IMR-90 (cell line): Measurements from ENCODE around the gene SLC26A3. TPM values are rescaled to one million over a fixed set of nuclear protein-coding genes. Genes with fewer than 3 reads are reported as not detected.

Source experiments
- ATAC-seq: fragments of 200-7000 bp; cut with Tn5 transposase; 2 replicates; pipeline ENCODE4 v1.9.1; 2020; ENCODE audit warnings: low read depth, mild to moderate bottlenecking, moderate library complexity
- BruUV-seq: library from RNA; stranded (reverse); fragments of 400-500 nt; replicated peaks from 2 replicates; lab custom pipeline; 2021; lab: Mats Ljungman, UMichigan
- CTCF ChIA-PET: fragments of 300-600 bp; formaldehyde crosslinking; extraction: SDS; loops from one replicate; lab custom pipeline; 2021; ENCODE audit warnings: antibody characterized with exemption; lab: Yijun Ruan, JAX
- POLR2A ChIA-PET: fragments of 300-600 bp; sonication (Branson Sonifier 250); formaldehyde crosslinking; loops from one replicate; lab custom pipeline; 2022; ENCODE audit warnings: antibody characterized with exemption; ENCODE audit not compliant: unreplicated experiment; lab: Charles Lee
- DNase-seq: peaks from one replicate; pipeline ENCODE4 v3.0.0; 2013
- H2AFZ ChIP-seq: replicated peaks from 2 replicates; pipeline ENCODE3; 2013; ENCODE audit warnings: low read length, mild to moderate bottlenecking; ENCODE audit not compliant: poor library complexity
- H2AK5ac ChIP-seq: 2 replicates; pipeline ENCODE4 v1.6.1; 2013; ENCODE audit warnings: low read depth, low read length, inconsistent platforms
- H2AK9ac ChIP-seq: replicated peaks from 2 replicates; pipeline ENCODE3; 2013; ENCODE audit warnings: mild to moderate bottlenecking, low read depth, low read length, moderate library complexity; ENCODE audit not compliant: poor library complexity
- H2BK120ac ChIP-seq: 2 replicates; pipeline ENCODE4 v1.6.1; 2013; ENCODE audit warnings: low read depth, low read length, inconsistent platforms
- H2BK15ac ChIP-seq: 3 replicates; pipeline ENCODE4 v1.6.1; 2013; ENCODE audit warnings: low read depth, low read length, inconsistent platforms
- H2BK20ac ChIP-seq: 2 replicates; pipeline ENCODE4 v1.6.1; 2013; ENCODE audit warnings: low read depth, mild to moderate bottlenecking, inconsistent platforms, low read length, moderate library complexity
- H2BK5ac ChIP-seq: 2 replicates; pipeline ENCODE4 v1.6.1; 2013; ENCODE audit warnings: mild to moderate bottlenecking, low read depth, low read length, inconsistent platforms; ENCODE audit not compliant: poor library complexity, severe bottlenecking
- H3K14ac ChIP-seq: replicated peaks from 2 replicates; pipeline ENCODE4 v1.6.1; 2013; ENCODE audit warnings: low read depth, low read length, inconsistent platforms
- H3K18ac ChIP-seq: 2 replicates; pipeline ENCODE4 v1.6.1; 2013; ENCODE audit warnings: low read depth, low read length, control low read depth
- H3K23ac ChIP-seq: 2 replicates; pipeline ENCODE4 v1.6.1; 2013; ENCODE audit warnings: low read depth, low read length, inconsistent platforms
- H3K27ac ChIP-seq: 2 replicates; pipeline ENCODE4 v1.5.1; 2013; ENCODE audit warnings: mild to moderate bottlenecking, control low read depth, low read length; ENCODE audit not compliant: insufficient read depth
- H3K27me3 ChIP-seq: 2 replicates; pipeline ENCODE4 v1.6.1; 2013; ENCODE audit warnings: low read length; ENCODE audit not compliant: control insufficient read depth, insufficient read depth
- H3K36me3 ChIP-seq: 2 replicates; pipeline ENCODE4 v1.6.1; 2013; ENCODE audit warnings: low read length, mixed read lengths; ENCODE audit not compliant: control insufficient read depth, insufficient read depth
- H3K4ac ChIP-seq: 2 replicates; pipeline ENCODE4 v1.6.1; 2013; ENCODE audit warnings: low read depth, low read length, inconsistent platforms
- H3K4me1 ChIP-seq: 2 replicates; pipeline ENCODE4 v1.6.1; 2013; ENCODE audit warnings: low read length, mixed read lengths; ENCODE audit not compliant: control insufficient read depth, insufficient read depth
- H3K4me2 ChIP-seq: 2 replicates; pipeline ENCODE4 v1.6.1; 2013; ENCODE audit warnings: low read depth, mild to moderate bottlenecking, control low read depth, low read length, moderate library complexity
- H3K4me3 ChIP-seq: 2 replicates; pipeline ENCODE4 v1.5.1; 2013; ENCODE audit warnings: low read depth, mild to moderate bottlenecking, control low read depth, low read length, moderate library complexity; ENCODE audit not compliant: insufficient read depth
- H3K56ac ChIP-seq: 2 replicates; pipeline ENCODE4 v1.6.1; 2013; ENCODE audit warnings: low read length, inconsistent platforms; ENCODE audit not compliant: insufficient read depth; ENCODE audit errors: extremely low read depth
- H3K79me1 ChIP-seq, 2 experiments: 2 replicates each; pipeline ENCODE4 v1.6.1; 2013; ENCODE audit warnings: low read length in 2 of 2, inconsistent platforms in 1 of 2, low read depth in 1 of 2
- H3K9ac ChIP-seq: 2 replicates; pipeline ENCODE4 v1.6.1; 2013; ENCODE audit warnings: low read depth, low read length, control low read depth
- H3K9me1 ChIP-seq: 2 replicates; pipeline ENCODE4 v1.6.1; 2013; ENCODE audit warnings: low read length, inconsistent platforms; ENCODE audit not compliant: insufficient read depth
- H3K9me3 ChIP-seq: 2 replicates; pipeline ENCODE4 v1.6.1; 2013; ENCODE audit warnings: low read length; ENCODE audit not compliant: control insufficient read depth, insufficient read depth
- H4K20me1 ChIP-seq: 2 replicates; pipeline ENCODE4 v1.6.1; 2013; ENCODE audit warnings: low read length, inconsistent platforms; ENCODE audit not compliant: insufficient read depth
- H4K5ac ChIP-seq: 2 replicates; pipeline ENCODE4 v1.6.1; 2013; ENCODE audit warnings: mild to moderate bottlenecking, low read depth, low read length, control low read depth
- H4K8ac ChIP-seq, 2 experiments: 2 replicates each; pipeline ENCODE4 v1.6.1; 2013; ENCODE audit warnings: low read depth in 2 of 2, low read length in 2 of 2, control low read depth in 1 of 2, inconsistent platforms in 1 of 2
- H4K91ac ChIP-seq: 2 replicates; pipeline ENCODE4 v1.6.1; 2013; ENCODE audit warnings: low read depth, low read length, inconsistent platforms; ENCODE audit not compliant: insufficient read depth
- BHLHE40 ChIP-seq: fragments of 150-350 bp; IDR thresholded peaks from 2 replicates; pipeline ENCODE4 v1.6.1; 2016; ENCODE audit warnings: mild to moderate bottlenecking, low read depth, low read length
- CEBPB ChIP-seq: IDR thresholded peaks from 2 replicates; pipeline ENCODE4 v1.6.1; 2012; ENCODE audit warnings: low read depth, low read length, improper control_type of control experiment
- CTCF ChIP-seq: conservative IDR thresholded peaks from 2 replicates; pipeline ENCODE4 v1.5.1; 2012; ENCODE audit warnings: mild to moderate bottlenecking, low read depth, low read length, improper control_type of control experiment
- ELK1 ChIP-seq: fragments of 150-350 bp; IDR thresholded peaks from 2 replicates; pipeline ENCODE4 v1.6.1; 2016; ENCODE audit warnings: low read depth, mild to moderate bottlenecking, low read length, moderate library complexity, borderline replicate concordance
- FOS ChIP-seq: fragments of 150-350 bp; IDR thresholded peaks from 2 replicates; pipeline ENCODE4 v1.6.1; 2016; ENCODE audit warnings: low read depth, low read length
- MAFK ChIP-seq: IDR thresholded peaks from 2 replicates; pipeline ENCODE4 v1.6.1; 2012; ENCODE audit warnings: low read depth, low read length, improper control_type of control experiment
- MAZ ChIP-seq: IDR thresholded peaks from 2 replicates; pipeline ENCODE4 v1.6.1; 2012; ENCODE audit warnings: low read depth, mild to moderate bottlenecking, low read length, improper control_type of control experiment, moderate library complexity, borderline replicate concordance
- POLR2A ChIP-seq: IDR thresholded peaks from 2 replicates; pipeline ENCODE4 v1.6.1; 2012; ENCODE audit warnings: mild to moderate bottlenecking, low read depth, low read length
- RCOR1 ChIP-seq: IDR thresholded peaks from 2 replicates; pipeline ENCODE4 v1.6.1; 2012; ENCODE audit warnings: mild to moderate bottlenecking, low read length, improper control_type of control experiment; ENCODE audit not compliant: insufficient replicate concordance
- RFX5 ChIP-seq: IDR thresholded peaks from 2 replicates; pipeline ENCODE4 v1.8.0; 2012; ENCODE audit warnings: low read depth, mild to moderate bottlenecking, low read length, moderate library complexity
- SMC3 ChIP-seq: fragments of 150-350 bp; IDR thresholded peaks from 2 replicates; pipeline ENCODE4 v1.6.1; 2016; ENCODE audit warnings: low read depth, mild to moderate bottlenecking, antibody characterized with exemption, low read length, moderate library complexity
- USF2 ChIP-seq: fragments of 150-350 bp; IDR thresholded peaks from 2 replicates; pipeline ENCODE4 v1.6.1; 2017; ENCODE audit warnings: mild to moderate bottlenecking, antibody characterized with exemption, low read length, low read depth
- WGBS, 2 experiments: methylation state at CpG; one replicate each; pipeline versions ENCODE4 v1.1.5 to v1.1.7; 2013; ENCODE audit warnings: missing lambda C conversion rate in 2 of 2; ENCODE audit not compliant: insufficient read length in 1 of 2; ENCODE audit errors: extremely low coverage in 2 of 2; 5-methylcytosine and 5-hydroxymethylcytosine counted together
- dilution Hi-C: fragments of 300-500 bp; cut with HindIII; formaldehyde crosslinking; loops from one replicate; pipeline ENCODE4 v1.14.3; 2018; ENCODE audit warnings: low sequenced_read_pairs; ENCODE audit not compliant: unreplicated experiment
- in situ Hi-C: fragments of 300-500 bp; cut with MboI; formaldehyde crosslinking; loops from 3 replicates; pipeline ENCODE4 v1.14.3; 2019; ENCODE audit warnings: low sequenced_read_pairs, inconsistent platforms, mixed read lengths
- intact Hi-C: fragments of 100-400 bp; cut with micrococcal nuclease; formaldehyde crosslinking; loops from 2 replicates; pipeline ENCODE4 v1.10.0; 2022
- polyA plus RNA-seq, 3 experiments: library from polyadenylated mRNA; depleted of rRNA; stranded (reverse); fragments of >200 nt; gene quantifications; 2 replicates each; pipeline ENCODE4 v1.2.3, GENCODE V29; 2012; ENCODE audit warnings: low replicate concordance in 1 of 3
- total RNA-seq: library from RNA; depleted of rRNA; stranded (reverse); fragments of >200 nt; gene quantifications from 2 replicates; pipeline ENCODE4 v1.2.3, GENCODE V29; 2012

The SLC26A3 gene
- total and polyA plus RNA-seq, 2 of the 4 experiments (the other 2 are of a cell fraction) = not detected

GRCh38 chr7:107834401-107834800, 31.4 kb upstream of the SLC26A3 start:
- no peaks in the 10 kb centered on the region for H3K36me3 ChIP-seq

More at GRCh38 chr7:107834401-107834800, 31.4 kb upstream of the SLC26A3 start:
- no peak for TF ChIP-seq RCOR1
- no peak for TF ChIP-seq RFX5
- TF ChIP-seq SMC3 = no peak
- no peak for TF ChIP-seq CTCF
- no peak for TF ChIP-seq BHLHE40
- no peak for TF ChIP-seq ELK1
- TF ChIP-seq MAFK = no peak
- TF ChIP-seq CEBPB = no peak
- no peak for TF ChIP-seq FOS
- TF ChIP-seq USF2 = no peak
- no peak for TF ChIP-seq MAZ
- no peak for TF ChIP-seq POLR2A
- H3K27me3 ChIP-seq = peaks cover 30% of the 10 kb centered on the region
- no peaks in the 10 kb centered on the region for H3K4me1 ChIP-seq
- no peak overlapping the region for H2BK5ac ChIP-seq
- no peaks in the 10 kb centered on the region; the same call in 1 of the 2 replicates for H3K9me3 ChIP-seq
- intact Hi-C loops (no loop called here), dilution Hi-C loops (no loop called here), in situ Hi-C loops (no loop called here)
- no peak overlapping the region for H2AK5ac ChIP-seq
- H3K4me2 ChIP-seq = no peak overlapping the region
- DNase-seq (no peak), ATAC-seq (no peak)
- no peak overlapping the region for H3K9ac ChIP-seq
- H4K8ac ChIP-seq = no peak overlapping the region
- H2AFZ ChIP-seq = no peak overlapping the region
- no peak overlapping the region for H3K18ac ChIP-seq
- no peak overlapping the region for H2BK15ac ChIP-seq
- BruUV-seq = no TSS peak
- no peak overlapping the region for H3K23ac ChIP-seq
- no peak overlapping the region for H2BK120ac ChIP-seq
- H3K79me1 ChIP-seq = no peaks in the 10 kb centered on the region
- H2BK20ac ChIP-seq = no peak overlapping the region
- H3K4me3 ChIP-seq = no peak overlapping the region
- no peak overlapping the region for H3K14ac ChIP-seq
- CTCF ChIA-PET = interaction anchor here (0.8 kb wide), 1 partner anchor 15 kb away, joined by 3 read pairs; no protein-coding TSS in a partner anchor
- no peak overlapping the region for H3K27ac ChIP-seq
- no peaks in the 10 kb centered on the region for H3K9me1 ChIP-seq
- H4K20me1 ChIP-seq = no peaks in the 10 kb centered on the region
- H2AK9ac ChIP-seq = no peak overlapping the region
- H3K56ac ChIP-seq = no peak overlapping the region
- H3K4ac ChIP-seq = no peak overlapping the region
- no CpG with 5 or more reads among the region's 1 CpG for WGBS, 2 experiments
- POLR2A ChIA-PET = no interaction called here
- no peak overlapping the region for H4K91ac ChIP-seq
- H4K5ac ChIP-seq = no peak overlapping the region
